Astrocyte of the spinal cord (primary cell): ENCODE data around the gene GSG1L.

Source experiments
- DNase-seq: peaks from one replicate; pipeline ENCODE4 v3.0.0; 2011; ENCODE audit warnings: low read depth, low spot score
- H3K4me3 ChIP-seq: 2 replicates; pipeline ENCODE4 v1.5.1; 2011; ENCODE audit warnings: low read depth, mild to moderate bottlenecking, low read length, moderate library complexity
- in situ Hi-C: cut with HindIII; loops from 2 replicates; pipeline ENCODE4 v1.10.0; 2017; ENCODE audit warnings: low sequenced_read_pairs
- TF ChIP-seq, protein P1 (sequence below): IDR thresholded peaks from 2 replicates; pipeline ENCODE4 v1.5.1; 2012; ENCODE audit warnings: low read depth, mild to moderate bottlenecking, low read length, inconsistent platforms

GSG1L gene

DNA sequence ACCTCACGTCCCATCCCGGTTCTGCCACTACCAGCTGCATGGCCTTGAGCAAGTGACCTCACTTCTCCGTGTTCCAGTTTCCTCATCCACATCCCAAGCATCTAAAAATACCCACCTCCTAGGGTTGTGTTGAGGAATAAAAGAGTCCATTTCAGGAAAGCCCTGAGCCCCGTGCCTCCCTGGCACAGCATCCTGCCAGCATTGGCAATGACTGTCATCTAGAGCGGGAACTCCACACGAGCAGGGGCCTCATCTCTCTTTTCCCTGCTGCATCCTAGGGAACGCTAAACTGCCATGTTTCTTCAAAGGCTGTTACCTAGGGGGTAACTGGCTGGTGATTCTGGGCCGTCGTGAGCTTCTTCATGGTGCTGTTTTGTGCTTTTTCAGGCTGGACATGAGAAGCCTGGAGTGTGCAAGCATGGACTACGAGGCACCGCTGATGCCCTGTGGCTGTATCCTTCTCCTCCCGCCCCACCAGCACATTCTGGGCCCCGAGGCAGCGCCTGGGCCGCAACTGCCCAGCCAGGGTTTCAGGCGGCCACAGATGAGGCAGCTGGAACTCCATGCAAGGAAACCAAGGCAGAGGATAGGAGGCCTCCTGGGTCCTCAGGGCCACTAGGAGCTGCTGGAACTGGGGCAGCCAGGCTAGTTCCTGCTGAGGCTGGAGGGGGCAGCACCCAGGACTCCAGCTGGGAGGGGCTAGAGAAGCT, 292.2 kb downstream of the GSG1L start:
- in situ Hi-C loops = no loop called here
- DNase-seq = no peak

DNA sequence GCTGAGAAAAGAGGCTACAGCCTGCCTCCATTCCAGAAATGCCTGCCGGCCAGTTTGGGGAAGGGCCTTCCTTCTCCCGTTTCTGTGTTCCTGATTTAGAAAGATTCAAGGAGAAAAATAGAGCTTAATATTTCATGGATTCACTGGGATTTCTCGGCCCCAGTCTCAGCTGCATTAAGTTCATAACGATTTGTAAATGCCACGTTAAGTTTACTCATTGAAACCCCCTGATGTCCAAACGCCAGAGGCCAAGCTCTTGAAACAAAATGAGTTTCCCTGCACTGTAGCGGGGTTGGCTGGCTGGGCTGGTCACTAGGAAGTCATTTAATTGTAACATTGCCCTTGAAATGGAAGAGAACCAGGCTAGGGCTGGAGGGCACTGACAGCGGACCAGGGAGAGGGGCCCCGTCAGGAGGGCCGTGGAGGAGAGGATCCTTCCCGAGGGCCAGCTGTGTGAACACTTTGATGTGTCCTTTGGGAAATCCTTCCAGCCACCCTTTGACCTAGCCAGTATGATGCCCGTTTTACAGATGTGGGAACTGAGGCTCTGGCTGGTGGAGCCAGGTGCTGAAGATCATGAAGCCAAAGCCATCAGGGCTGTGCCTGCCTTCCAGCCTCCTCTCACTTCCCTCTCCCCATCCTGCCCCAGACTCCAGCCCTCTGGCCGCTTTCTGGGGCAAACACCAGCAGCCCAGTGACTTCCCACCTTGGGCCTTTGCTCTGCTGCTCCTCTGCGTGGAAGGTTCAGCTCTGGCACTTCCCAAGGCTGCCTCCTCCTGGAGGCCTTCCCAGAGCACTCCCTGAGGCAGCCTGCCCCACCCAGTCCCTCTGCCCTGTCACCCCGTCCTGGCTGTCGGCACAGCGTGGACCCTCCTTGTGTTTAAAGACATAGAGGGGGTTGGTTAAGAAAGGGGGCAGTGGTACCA, 293.0 kb downstream of the GSG1L start:
- TF ChIP-seq, protein P1, sequence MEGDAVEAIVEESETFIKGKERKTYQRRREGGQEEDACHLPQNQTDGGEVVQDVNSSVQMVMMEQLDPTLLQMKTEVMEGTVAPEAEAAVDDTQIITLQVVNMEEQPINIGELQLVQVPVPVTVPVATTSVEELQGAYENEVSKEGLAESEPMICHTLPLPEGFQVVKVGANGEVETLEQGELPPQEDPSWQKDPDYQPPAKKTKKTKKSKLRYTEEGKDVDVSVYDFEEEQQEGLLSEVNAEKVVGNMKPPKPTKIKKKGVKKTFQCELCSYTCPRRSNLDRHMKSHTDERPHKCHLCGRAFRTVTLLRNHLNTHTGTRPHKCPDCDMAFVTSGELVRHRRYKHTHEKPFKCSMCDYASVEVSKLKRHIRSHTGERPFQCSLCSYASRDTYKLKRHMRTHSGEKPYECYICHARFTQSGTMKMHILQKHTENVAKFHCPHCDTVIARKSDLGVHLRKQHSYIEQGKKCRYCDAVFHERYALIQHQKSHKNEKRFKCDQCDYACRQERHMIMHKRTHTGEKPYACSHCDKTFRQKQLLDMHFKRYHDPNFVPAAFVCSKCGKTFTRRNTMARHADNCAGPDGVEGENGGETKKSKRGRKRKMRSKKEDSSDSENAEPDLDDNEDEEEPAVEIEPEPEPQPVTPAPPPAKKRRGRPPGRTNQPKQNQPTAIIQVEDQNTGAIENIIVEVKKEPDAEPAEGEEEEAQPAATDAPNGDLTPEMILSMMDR = no peak
- DNase-seq = no peak
- in situ Hi-C loops = no loop called here
- H3K4me3 ChIP-seq = no peak overlapping the region

More for the DNA sequence above, 292.2 kb downstream of the GSG1L start:
- TF ChIP-seq, protein P1 = no peak
- H3K4me3 ChIP-seq = no peak overlapping the region

DNA sequence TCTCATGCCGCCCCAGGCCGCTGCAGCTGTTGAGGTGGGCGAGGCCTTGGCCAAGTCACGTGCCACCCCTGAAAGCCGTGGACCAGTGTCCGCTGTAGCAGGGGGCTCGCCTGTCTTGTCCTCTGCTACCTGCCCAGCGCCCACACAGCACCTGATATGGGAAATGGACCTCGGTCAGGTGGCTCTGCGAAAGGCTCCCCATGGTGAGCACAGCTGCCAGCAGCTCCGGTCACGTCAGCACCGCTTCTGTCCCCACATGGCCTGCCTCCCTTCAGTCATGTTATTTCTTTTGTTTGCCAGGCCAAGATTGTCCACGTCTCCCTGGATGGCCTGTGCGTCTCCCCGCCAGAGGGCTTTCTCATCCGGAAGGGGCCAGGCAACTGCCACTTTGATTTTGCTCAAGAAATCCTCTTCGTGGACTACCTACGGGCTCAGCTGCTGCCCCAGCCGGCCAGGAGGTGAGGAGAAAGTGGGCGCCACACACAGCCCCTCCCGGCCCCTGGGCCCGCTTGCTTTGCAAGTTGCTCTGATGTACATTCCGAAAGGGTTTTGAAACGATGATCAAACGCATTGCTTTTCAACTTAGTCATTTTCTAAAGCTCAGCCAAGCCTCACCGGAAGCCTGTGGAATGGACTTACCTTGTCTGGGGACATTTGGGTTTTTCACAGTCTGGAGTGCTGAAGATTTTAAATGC, 293.8 kb downstream of the GSG1L start:
- DNase-seq = peak; percentile 94
- in situ Hi-C loops = no loop called here
- H3K4me3 ChIP-seq = no peak overlapping the region
- TF ChIP-seq, protein P1 = no peak

DNA sequence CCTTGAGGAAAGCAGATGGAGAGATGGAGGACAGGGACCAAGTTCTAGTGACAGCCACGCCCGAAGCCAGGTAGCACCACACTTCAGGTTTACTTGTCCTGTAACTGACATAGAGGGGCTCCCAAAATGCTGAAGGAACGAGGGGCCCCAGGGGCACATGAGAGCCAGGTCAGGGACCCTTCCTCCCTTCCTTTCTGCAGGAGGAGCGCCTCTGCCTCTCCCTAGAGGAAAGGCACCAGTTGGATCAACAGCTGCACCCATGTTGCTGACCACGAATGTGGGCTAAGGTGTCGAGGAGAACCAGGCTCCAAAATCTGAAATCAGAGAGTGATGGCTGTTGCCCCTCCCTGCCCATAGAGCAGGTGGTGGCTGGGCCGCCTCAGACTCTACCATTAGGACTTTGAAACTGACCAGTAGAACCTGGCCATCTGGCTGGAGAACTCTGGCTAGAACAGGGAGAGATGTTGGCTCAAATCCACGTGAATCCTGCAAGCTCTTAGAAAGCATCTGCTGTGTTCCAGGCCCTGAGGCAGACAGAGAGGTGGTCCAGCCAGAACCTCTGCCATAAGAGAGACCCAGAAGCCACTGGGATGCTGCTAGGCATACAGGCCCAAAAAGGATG, 294.8 kb downstream of the GSG1L start:
- in situ Hi-C loops = no loop called here
- TF ChIP-seq, protein P1 = no peak
- peak; percentile 29 for DNase-seq
- no peak overlapping the region for H3K4me3 ChIP-seq

DNA sequence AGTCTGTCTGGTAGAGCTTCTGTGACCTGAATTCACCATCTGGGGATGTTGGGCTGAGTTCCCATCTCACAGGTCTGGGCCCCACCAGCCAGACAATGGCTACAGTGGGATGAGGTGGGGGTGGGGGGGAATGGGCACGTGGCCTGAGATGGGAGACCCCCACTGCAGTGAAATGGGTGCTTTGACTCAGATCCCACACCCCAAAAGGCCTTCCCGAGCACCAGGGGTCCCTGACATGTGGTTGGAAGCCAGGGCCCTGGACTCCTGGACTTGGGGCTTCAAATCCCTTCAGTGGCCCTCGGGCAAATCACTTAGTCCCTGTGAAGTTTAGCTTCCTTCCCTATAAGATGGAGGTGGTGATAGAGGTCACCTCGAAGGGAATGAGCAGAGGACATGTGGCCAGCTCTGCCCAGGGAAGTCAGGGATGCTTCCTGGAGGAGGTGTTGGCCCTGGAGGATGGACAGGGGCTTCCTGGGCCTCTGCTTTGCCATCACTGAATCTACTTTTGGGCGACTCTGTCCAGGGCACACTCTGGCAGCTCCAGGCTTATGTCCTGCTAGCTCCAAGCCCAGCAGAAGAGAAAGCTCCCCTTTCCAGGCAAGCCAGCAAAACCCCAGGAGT, 295.4 kb downstream of the GSG1L start:
- DNase-seq = no peak
- TF ChIP-seq, protein P1 = no peak
- in situ Hi-C loops = no loop called here
- H3K4me3 ChIP-seq = no peak overlapping the region
